HG03439 (cell line): ENCODE results near the gene PBLD.

ENCODE experiments used
- ATAC-seq: cut with Tn5 transposase; IDR thresholded peaks from one replicate; pipeline ENCODE4 v1.9.1; 2021; ENCODE audit warnings: mild to moderate bottlenecking, moderate library complexity; ENCODE audit not compliant: unreplicated experiment

Gene PBLD

DNA sequence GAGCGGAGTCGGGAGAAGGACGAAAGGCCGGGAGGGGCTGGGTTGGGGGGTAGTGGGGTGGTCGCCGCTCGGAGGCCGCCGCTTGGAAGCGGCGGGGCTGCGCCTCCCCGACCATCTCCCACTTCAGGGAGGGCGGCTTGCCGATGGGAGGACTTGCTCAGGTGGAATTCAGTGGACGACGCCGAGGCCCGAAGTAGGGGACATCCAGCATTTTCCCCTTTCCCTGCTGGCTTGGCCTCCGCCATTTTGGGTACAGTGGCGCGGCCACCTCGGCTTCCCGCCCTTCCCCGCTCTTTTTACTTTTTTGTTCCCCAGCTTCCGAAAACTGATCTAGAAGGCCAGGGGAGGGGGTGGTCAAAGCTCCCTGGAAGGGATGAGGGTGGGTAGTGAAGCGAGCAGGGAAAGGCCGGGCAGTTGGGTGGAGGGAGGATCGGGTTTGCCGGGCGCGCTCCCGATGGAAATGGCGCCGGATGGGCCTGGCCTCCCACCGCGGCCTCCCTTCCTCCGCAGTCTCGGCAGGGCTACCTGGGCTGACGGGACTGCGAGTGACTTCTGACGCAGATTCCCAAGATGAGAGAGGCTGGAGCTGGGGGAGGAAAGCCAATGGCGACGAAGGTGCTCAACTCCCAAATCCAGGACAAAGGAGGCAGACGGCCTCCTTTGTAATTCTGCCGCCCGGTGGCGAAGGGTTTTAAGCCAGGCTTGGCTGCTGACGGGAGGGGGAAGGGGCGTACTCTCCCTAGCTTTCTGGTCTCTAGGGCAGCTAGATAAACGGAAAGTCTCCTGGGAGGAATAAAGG lies at the start of gene PBLD:
TSS of gene PBLD (minus strand) at position 670 of the 799 bp plus-strand sequence. CDS start 26,084 bp downstream, outside the sequence.
- ATAC-seq, result peak; percentile 19

DNA sequence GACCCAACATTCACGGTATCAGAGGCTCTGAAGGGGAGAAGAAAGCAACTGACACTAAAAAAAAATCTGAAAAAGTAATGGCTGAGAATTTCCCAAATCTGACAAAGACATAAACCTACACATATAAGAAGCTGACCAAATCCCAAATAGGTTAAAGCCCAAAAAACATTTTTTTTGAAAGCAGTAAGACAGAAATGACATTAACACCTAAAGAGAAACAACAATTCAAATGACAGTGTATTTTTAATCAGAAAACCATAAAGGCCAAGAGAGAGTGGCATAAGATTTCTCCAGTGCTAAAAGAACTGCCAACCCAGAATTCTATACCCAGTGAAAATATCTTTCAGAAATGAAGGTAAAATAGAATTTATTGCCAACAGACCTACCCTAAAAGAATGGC lies 38.9 kb upstream of the PBLD start:
- no peak for ATAC-seq

DNA sequence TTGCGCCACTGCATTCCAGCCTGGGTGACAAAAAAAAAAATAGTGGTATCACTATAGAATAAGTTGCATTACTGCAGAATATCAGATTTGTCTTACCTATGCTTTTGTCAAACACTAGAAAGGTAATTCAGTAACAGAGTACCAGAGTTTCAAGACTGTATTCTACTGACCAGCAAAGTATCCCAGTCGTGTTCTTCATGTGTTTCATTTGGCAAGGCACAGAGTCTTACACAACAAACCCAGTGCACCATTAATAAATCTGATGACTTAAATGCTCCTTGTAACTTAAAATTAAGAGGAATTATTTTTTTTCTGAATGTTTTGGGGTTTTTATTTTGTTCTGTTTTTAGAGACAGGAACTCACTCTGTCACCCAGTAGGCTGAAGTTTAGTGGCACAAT lies 34.4 kb upstream of the PBLD start:
- no peak for ATAC-seq

DNA sequence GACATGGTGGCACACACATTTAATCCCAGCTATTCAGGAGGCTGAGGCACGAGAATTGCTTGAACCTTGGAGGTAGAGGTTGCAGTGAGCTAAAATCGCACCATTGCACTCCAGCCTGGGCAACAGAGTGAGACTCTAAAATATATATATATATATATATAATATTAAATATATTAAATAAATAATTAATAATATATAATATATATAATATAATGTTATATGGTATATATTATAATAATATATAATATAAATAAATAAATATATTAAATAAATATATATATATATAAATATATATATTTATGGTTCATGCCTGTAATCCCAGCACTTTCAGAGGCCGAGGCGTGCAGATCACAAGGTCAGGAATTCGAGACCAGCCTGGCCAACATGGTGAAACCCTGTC lies 33.9 kb upstream of the PBLD start:
- ATAC-seq, result no peak

DNA sequence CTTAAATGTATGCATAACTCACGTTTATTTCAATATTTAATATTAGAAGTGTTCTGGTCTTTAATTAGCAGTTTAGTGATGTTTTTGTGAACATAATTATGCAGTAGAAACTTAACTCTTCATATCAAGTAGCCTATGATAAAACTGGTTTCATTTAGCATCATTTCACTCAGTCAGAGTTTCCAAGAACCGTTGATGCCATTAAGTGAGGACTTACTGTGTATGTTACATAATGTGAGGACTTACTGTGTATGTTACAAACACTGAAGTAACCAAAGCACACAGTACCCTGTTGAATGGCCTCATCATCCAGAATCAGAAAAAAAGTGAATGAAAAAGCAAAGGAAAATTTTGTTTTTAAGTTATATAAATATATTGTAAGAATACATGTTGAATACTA lies 32.9 kb upstream of the PBLD start:
- ATAC-seq, result no peak

DNA sequence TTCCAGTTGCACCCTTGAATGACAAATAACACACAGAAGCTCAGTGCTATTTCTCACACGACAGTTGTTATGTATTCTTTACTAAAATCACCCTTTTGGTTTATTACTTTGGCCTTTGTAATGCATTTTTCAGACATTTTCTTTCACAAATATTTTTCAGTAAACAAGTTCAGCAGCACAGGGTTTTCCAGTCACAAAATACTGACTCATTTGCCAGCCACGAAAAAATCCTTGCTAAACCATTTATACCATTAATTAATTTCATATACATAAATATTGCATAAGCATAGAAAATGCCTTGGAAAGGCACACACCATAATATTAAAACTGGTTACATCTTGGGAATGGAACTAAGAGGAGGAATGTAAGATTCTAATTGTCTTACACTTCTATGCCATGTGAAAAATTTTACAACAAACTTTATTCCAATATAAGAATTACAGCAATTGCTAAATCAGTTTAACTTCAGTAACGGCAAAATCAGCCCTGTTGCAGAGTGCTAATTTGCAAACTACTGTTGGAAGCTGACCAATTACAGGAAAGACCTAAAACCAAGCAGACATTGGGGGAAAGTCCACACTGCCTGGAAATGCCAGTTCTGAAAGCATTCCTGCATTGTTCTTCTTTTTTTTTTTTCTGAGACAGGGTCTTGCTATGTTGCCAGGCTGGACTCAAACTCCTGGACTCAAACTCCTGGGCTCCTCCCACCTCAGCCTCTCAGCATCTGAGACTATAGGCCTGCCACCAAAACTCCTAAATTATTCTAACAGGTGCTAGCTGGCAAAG lies 31.6 kb upstream of the PBLD start:
- ATAC-seq, result no peak

DNA sequence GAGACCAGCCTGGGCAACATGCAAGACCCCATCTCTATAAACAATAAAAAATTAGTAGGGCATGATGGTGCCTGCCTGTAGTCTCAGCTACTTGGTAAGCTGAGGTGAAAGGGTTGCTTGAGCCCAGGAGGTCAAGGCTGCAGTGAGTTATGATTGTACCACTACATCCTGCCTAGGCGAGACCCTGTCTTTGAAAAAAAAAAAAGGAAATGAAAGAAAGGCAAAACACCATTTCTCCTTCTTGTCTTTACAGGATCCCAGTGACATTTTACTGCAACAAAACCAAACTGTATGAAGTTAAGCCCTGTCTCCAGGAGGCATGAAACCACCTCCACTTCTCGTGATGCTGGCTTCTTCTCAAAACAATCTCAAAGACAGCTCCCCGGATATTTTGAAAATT lies 29.9 kb upstream of the PBLD start:
- no peak for ATAC-seq

DNA sequence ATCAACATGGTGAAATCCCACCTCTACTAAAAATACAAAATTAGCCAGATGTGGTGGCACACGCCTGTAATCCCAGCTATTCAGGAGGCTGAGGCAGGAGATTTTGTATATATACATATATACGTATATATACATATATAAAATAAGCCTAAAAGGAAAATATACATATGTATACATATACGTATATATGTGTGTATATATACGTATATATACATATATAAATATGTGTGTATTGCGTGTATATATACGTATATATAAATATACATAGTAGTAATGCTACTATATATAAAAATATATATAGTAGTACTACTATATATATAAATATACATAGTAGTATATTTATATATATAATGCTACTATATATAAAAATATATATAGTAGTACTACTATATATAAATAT lies 26.5 kb upstream of the PBLD start:
- ATAC-seq, result no peak

DNA sequence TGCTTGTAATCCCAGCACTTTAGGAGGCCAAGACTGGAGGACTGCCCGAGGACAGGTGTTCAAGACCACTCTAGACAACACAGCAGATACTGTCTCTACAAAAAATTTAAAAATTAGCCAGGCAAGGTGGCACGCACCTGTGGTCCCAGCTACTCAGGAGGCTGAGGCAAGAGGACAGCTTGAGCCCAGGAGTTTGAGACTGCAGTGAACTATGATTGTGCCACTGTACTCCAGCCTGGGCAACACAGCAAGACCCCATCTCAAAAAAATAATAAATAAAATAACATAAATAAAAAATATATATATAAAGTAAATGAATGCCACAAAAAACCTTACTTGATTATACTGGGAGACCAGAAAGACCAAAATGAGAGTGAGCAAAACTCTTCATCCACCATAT lies 20.8 kb upstream of the PBLD start:
- ATAC-seq, result no peak

DNA sequence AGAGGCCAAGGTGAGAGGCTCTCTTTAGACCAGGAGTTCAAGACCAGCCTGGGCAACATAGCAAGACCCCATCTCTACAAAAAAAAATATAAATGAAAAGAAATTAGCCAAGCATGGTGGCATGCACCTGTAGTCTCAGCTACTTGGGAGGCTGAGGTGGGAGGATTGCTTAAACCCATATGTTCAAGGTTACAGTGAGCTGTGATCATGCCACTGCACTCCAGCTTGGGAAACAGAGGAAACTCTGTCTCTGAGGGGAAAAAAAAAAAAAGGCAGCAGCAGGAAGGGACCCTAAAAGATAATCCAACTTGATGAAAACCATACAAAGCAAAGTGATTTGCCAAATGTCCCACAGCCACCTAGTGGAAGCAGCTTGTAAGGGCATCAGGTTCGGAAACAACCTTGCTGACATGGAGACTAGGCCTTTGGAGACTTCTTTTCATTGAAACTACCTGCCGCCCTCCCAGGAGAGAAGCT lies 15.6 kb upstream of the PBLD start:
- ATAC-seq, result peak; percentile 44

DNA sequence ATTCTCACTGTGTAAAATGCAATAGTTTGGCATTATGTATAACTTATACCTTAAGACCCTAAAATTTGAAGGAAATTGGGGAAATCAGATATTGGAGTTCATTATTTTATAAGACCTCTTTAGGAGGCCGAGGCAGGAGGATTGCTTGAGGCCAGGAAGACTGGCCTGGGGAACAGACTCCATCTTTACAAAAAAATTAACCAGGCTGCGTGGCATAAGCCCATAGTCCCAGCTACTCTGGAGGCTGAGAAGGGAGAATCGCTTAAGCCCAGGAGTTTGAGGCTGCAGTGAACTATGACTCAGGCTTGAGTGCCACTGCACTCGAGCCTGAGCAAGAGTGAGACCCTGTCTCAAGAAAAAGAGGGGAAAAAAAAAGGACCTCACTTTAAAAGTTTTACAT lies 14.0 kb upstream of the PBLD start:
- no peak for ATAC-seq

DNA sequence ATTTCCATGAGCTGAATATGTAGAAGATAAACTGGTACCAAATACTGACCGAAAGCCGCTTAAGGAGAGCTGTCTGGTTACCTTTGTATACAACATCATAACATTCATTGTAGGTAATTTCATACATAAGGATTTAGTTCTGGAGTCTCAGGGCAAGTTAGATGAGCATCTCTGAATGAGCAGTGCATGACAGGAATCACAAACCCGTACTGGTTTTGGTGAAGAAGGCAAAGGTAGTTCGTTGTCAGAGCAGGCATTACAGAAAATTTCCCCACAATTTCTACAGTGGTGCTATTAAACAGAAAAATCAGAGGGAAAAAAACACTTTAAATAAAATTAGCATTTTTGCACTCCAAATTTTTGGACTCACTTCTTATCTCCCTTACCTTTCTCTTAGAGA lies 12.9 kb upstream of the PBLD start:
- no peak for ATAC-seq

DNA sequence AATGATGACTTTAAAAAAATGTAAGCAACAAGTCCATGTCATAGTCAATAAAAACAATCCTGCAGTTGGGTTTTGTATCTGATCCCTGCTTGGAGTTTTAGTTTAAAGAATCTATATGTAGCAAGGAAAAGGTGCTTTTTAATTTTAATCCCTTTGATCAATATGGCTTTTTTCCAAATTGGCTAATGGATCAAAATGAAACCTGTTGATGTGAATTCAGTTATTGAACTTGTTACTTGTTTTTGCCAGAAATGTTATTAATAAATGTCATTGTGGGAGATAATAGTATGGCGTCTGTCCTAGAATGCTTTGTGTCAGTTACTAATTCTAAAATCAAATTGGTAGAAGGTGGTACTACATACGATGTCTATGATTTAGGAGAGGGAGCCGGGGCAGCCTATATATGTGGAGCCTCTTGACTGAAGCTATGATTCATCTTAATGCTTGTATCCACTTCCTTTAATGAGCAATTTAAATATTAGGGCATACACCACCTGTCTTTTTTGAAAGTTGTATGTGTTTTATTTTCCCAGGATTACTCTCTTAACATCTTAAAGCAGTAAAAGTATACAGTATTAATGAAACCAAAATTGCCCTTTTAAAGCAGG lies 10.3 kb upstream of the PBLD start:
- ATAC-seq, result no peak

DNA sequence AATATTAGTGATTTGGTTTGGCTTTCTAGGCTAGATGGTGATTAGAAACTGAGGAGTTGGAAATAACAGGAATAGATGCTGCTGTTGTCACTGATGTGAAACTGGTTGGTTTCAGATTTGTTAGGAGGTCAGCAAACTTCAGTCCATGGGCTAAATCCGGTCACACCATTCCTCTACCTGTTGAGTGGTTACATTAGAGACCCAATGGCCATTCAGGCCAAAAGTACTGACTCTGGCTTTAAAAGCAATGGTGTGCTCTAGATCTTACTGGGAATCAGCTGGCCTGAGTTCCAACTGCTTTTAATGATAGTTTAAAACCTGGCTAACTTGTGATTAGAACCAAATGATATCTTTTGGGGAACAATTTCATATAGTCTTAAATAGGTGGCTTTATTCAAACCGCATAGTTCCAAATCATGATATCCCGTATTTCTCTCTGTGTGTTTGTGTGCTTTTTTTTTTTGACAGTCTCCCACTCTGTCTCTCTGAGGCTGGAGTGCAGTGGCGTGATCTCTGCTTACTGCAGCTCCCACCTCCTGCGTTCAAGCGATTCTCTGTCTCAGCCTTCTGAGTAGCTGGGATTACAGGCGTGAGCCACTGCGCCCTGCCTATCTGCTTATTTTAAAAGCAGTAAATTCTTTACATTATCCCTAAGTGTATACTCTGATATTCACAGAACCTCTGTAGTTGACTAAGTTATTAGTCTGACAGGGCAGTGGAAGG lies 7.8 kb upstream of the PBLD start:
- no peak for ATAC-seq

DNA sequence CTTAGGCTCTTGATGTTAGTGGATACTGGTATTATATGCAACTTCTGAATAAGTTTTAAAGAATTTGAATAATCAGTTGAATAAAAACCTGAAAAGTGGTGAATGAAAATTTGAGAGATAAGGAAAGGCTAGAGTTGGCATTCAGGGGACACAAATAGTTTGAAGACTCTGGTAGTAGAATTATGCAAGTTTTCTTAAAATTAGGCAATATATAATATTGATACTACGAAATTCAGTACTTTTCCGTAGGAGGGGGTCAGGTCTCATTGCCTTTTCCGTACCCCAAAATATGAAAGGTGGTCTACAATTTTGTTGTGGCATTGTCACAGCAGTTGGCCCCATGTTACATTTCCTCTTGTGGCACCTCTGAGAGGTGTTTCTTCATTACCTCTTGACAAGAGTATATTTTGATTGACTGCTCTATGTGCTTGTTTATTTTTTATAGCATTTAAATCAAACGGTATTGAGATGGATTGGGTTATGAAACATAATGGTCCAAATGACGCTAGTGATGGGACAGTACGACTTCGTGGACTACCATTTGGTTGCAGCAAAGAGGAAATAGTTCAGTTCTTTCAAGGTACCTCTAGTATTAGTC lies 4.1 kb upstream of the PBLD start:
- no peak for ATAC-seq

DNA sequence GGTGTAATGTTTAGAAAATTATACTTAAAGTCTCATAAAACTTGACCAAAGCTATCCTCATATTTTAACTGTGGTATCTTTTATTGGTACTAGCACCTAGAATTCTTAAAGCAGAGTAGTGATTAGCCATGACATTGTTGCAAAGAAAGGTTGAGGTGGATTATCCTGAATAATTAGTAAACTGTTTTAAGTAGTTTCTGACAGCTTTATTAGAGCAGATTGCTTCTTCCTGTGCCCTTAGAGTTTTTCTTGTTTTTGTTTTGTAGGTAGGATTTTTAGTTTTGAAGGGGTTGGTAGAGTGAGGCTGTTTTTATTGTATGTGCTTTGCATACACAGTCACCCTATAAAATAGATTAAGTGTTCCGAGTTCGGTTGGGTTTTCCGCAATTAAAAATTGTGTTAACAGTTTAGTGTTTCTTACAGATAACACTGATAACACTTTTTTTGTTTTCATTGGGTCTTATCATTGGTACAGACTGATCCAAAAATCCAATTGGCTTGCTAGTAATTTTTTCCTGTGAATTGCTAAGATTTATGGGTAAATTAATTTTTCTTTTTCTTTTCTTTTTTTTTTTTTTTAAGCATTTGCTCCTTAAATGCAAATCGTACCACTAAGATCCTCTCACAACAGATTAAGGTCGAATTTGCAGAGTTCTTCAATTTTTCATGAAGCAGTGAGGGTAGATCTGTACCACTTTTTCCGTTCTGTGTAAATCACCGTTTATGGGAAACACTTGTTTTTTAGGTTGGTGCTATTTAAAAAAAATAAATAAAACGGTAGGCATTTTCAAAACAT lies 2.1 kb upstream of the PBLD start:
- ATAC-seq, result no peak

DNA sequence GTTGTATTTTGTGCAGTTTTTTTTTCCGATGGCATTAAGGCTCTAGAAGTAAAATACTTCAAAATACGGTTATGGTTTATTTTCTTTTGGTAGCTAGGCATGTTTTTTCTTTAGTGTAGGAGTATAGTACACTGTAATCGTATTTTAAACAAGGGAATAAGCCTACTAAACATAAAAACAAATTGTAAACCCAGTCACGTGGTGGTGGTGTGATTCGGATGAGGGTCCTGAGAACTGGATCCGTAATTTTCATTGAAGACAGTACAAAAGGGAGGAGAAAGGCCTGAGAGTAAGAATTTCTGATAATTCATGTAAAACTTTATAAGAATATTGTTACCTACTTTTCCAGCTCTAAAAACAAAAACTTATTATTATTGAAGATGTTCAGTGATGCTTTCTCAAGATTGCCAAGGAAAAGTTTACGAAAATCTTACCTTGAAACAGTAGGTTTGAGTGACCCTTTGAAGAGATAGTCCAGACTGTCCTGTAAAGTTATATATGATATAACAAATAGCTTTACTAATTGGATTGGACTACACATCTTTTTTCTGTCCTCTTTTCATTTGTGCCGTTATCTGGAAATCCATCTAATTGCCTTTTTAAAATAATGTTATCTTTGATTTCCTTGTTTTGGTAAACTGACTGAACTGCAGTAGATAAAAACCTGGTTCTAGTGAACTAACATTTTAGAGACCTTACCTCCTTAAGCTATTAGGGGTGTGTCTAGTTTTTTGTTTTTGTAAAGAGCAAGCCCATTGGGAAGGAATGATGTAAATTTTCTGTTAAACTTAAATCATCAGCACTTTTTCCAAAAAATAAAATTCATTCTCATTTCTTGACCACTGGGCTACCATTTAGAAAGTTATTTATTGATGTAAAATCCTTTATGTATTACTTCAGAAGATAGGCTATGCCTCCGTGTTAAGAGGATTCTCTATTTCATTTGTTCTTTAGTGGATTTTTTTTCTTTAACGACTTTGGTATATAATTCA lies 1.0 kb upstream of the PBLD start:
- no peak for ATAC-seq

DNA sequence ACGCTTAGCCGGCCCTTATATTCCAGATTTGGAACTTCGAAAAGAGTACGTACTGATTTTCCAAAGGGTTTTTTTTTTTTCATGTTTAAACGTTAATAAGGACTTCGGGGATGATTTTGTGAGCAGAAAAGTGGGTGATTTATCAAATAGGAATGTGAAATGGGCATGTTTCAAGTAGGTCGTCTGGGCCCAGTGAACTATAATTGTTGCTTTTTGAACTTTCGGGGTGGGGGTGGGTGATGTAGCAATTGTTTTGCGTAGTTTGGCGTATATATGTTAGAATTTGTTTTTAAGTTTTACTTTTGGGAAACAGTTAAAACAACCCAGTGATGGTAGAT lies 299 bp upstream of the PBLD start:
- no peak for ATAC-seq
